ENCODE measurements around the gene RASSF3. TPM values are rescaled to one million over a fixed set of nuclear protein-coding genes. Genes with fewer than 3 reads are reported as not detected.

The RASSF3 gene
- total RNA-seq, 2 donors from 2014 or later, result 52.0 to 54.5 TPM

DNA sequence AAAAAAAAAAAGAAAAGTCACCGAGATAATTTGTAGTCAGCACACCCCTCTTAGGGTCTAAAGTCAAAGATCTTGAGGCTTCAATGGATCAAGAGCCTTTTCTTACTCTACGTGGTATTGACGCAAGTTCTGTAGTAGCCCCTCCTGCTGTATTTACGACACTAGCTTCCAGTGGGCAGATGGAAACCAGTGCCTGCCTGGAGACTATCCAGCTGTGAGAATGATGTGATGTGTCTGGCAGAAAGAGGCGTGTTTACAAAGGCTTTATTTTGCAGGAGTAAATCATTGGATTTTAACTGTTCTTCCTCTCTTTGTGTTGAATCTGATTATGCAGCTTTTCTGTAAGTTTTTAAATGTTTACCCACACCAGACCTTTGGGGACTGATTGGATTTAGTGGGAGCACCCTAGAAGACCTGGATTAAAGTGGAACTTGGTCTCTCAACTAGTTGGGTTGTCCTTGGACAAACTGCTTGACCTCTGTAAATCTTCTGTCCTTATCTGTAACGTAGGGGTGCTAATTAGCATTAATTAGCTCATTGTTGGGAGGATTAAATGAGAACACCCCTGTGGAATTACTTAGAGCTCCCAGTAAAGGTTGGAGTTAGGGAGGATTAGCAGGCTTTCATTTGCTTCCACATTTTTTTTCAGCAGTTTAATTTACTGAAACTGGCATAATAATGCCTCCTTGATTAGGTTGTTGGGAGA lies 72.4 kb downstream of the RASSF3 start:
- Mint-ChIP-seq H3K36me3 (ENCODE audit: low read depth) (peaks cover 30% of the 10 kb centered on the region), H3K27ac (peak overlapping the region; percentile 97), H3K4me1 (peaks cover 43% of the 10 kb centered on the region), H3K4me3 (peak overlapping the region; percentile 16), H3K27me3 (ENCODE audit: insufficient read depth) (no peaks in the 10 kb centered on the region), H3K9me3 (no peaks in the 10 kb centered on the region)
- Histone ChIP-seq H3K4me1 (ENCODE audit: control insufficient read depth, insufficient read depth, low read length) (peaks cover 20% of the 10 kb centered on the region), H3K9me3 (ENCODE audit: control insufficient read depth, low read length) (no peaks in the 10 kb centered on the region), H3K36me3 (ENCODE audit: control insufficient read depth, insufficient read depth, low read length) (peaks cover 13% of the 10 kb centered on the region), H3K9ac (ENCODE audit: extremely low read depth, low read length, poor library complexity, severe bottlenecking) (peak overlapping the region; percentile 50), H3K27me3 (ENCODE audit: control insufficient read depth, insufficient read depth, low read length, poor library complexity, severe bottlenecking) (no peaks in the 10 kb centered on the region), H3K4me3 (ENCODE audit: low read length) (peak overlapping the region; percentile 71), H3K27ac (ENCODE audit: low read depth, low read length) (peak overlapping the region; percentile 64)
- DNase-seq, result peak; percentile 91
- TF ChIP-seq, protein P1, sequence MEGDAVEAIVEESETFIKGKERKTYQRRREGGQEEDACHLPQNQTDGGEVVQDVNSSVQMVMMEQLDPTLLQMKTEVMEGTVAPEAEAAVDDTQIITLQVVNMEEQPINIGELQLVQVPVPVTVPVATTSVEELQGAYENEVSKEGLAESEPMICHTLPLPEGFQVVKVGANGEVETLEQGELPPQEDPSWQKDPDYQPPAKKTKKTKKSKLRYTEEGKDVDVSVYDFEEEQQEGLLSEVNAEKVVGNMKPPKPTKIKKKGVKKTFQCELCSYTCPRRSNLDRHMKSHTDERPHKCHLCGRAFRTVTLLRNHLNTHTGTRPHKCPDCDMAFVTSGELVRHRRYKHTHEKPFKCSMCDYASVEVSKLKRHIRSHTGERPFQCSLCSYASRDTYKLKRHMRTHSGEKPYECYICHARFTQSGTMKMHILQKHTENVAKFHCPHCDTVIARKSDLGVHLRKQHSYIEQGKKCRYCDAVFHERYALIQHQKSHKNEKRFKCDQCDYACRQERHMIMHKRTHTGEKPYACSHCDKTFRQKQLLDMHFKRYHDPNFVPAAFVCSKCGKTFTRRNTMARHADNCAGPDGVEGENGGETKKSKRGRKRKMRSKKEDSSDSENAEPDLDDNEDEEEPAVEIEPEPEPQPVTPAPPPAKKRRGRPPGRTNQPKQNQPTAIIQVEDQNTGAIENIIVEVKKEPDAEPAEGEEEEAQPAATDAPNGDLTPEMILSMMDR (conservative IDR thresholded peaks at IDR 0.05), result no peak
- WGBS, 2 experiments (ENCODE audit: insufficient coverage in 1 of 2, insufficient read length in 1 of 2), result 12 to 22% methylated on average over 4 to 6 of the region's 6 CpGs

GRCh38 chr12:64683816-64684543 lies 73.7 kb downstream of the RASSF3 start:
- Mint-ChIP-seq H3K4me1 (peaks cover 45% of the 10 kb centered on the region), H3K9me3 (no peaks in the 10 kb centered on the region), H3K36me3 (ENCODE audit: low read depth) (peaks cover 43% of the 10 kb centered on the region), H3K4me3 (peak overlapping the region; percentile 16), H3K27me3 (ENCODE audit: insufficient read depth) (no peaks in the 10 kb centered on the region), H3K27ac (peak overlapping the region; percentile 97)
- H3K4me3 ChIP-seq (ENCODE audit: low read length), result peak overlapping the region; percentile 71
- 91 to 92% methylated on average over 3 to 10 of the region's 10 CpGs for WGBS, 2 experiments (ENCODE audit: insufficient coverage in 1 of 2, insufficient read length in 1 of 2)
- H3K27me3 ChIP-seq (ENCODE audit: control insufficient read depth, insufficient read depth, low read length, poor library complexity, severe bottlenecking), result no peaks in the 10 kb centered on the region
- TF ChIP-seq, protein P1 (conservative IDR thresholded peaks at IDR 0.05), result no peak
- DNase-seq, result no peak
- peaks cover 18% of the 10 kb centered on the region for H3K36me3 ChIP-seq (ENCODE audit: control insufficient read depth, insufficient read depth, low read length)
- no peaks in the 10 kb centered on the region for H3K9me3 ChIP-seq (ENCODE audit: control insufficient read depth, low read length)
- peaks cover 20% of the 10 kb centered on the region for H3K4me1 ChIP-seq (ENCODE audit: control insufficient read depth, insufficient read depth, low read length)
- no peak overlapping the region for H3K27ac ChIP-seq (ENCODE audit: low read depth, low read length)
- peak overlapping the region; percentile 50 for H3K9ac ChIP-seq (ENCODE audit: extremely low read depth, low read length, poor library complexity, severe bottlenecking)

DNA sequence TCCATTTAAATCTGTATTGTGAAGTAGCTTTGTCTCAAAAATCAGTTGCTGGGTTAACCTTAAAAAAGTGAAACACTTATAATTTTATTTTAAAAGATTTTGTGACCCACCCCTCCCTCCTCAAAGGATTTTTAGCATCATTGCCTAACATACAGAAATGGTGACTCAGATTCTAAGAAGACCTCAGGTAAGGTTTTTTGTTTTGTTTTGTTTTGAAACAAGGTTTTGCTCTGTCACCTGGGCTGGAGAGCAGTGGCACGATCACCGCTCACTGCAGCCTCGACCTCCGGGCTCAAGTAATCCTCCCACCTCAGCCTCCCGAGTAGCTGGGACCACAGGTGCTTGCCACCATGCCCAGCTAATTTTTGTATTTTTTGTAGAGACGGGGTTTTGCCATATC lies 74.8 kb downstream of the RASSF3 start:
- TF ChIP-seq, protein P1 (conservative IDR thresholded peaks at IDR 0.05), result no peak
- H3K27ac Mint-ChIP-seq, result no peak overlapping the region
- H3K4me1 ChIP-seq (ENCODE audit: control insufficient read depth, insufficient read depth, low read length), result peaks cover 20% of the 10 kb centered on the region
- no peak for DNase-seq
- no peak overlapping the region for H3K27ac ChIP-seq (ENCODE audit: low read depth, low read length)
- peaks cover 23% of the 10 kb centered on the region for H3K36me3 ChIP-seq (ENCODE audit: control insufficient read depth, insufficient read depth, low read length)
- H3K27me3 ChIP-seq (ENCODE audit: control insufficient read depth, insufficient read depth, low read length, poor library complexity, severe bottlenecking), result no peaks in the 10 kb centered on the region
- 92 to 95% methylated on average over 2 to 6 of the region's 6 CpGs for WGBS, 2 experiments (ENCODE audit: insufficient coverage in 1 of 2, insufficient read length in 1 of 2)
- H3K9me3 ChIP-seq (ENCODE audit: control insufficient read depth, low read length), result no peaks in the 10 kb centered on the region
- no peak overlapping the region for H3K9ac ChIP-seq (ENCODE audit: extremely low read depth, low read length, poor library complexity, severe bottlenecking)
- no peaks in the 10 kb centered on the region for H3K9me3 Mint-ChIP-seq
- H3K4me3 ChIP-seq (ENCODE audit: low read length), result no peak overlapping the region
- peaks cover 47% of the 10 kb centered on the region for H3K36me3 Mint-ChIP-seq (ENCODE audit: low read depth)
- H3K4me3 Mint-ChIP-seq, result no peak overlapping the region
- peaks cover 45% of the 10 kb centered on the region for H3K4me1 Mint-ChIP-seq
- no peaks in the 10 kb centered on the region for H3K27me3 Mint-ChIP-seq (ENCODE audit: insufficient read depth)

Data from endodermal cell (in vitro differentiated cells).